Stimulated activated CD8-positive, alpha-beta memory T cell treated with anti-CD3 and anti-CD28 coated beads, Interleukin-7, amount 100 ng/mL, for 48 hours (primary cell): ENCODE measurements around the gene PIMREG.

Experiments used
- DNase-seq, 2 donors: peaks; one replicate each; pipeline ENCODE4 v3.0.0-alpha.2; 2020; ENCODE audit warnings: low read depth in 1 of 2; ENCODE audit errors: extremely low read depth in 1 of 2

PIMREG gene

DNA sequence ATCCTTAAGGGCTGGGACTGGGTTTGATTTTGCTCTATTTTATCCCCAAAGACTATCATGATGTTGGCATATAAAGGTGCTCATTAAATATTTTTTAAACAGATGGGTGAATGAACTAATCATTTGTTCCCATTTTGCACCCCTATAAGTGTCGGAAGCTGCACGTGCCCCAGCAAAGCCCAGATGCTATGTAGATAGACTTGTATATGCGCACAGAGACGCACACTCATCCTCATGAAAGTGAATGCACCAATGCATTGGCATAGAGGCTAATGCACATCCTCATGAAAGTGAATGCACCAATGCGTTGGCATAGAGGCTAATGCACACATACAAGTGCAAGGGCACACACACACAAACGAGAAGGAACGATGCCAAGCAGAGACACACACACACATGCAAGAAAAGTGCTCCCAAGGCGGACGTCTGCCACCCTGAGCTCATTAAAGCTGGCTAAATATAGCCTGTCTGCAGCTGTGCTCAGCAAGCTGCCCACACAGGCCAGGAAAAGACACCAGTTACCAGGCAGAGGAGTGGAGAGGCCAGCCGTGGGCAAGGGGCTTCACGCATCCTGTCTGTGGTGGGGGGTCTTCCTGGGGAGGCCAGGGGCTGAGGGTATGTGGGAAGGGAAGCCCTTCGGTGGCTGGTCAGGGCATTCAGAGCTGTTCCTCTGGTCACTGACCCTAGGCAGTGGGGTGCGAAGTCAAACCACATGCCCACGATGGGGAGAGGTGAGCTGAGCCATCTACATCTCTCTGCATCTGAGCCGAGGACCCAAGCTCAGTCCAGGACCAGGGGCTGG, 52.6 kb downstream of the PIMREG start:
- DNase-seq: no peak

DNA sequence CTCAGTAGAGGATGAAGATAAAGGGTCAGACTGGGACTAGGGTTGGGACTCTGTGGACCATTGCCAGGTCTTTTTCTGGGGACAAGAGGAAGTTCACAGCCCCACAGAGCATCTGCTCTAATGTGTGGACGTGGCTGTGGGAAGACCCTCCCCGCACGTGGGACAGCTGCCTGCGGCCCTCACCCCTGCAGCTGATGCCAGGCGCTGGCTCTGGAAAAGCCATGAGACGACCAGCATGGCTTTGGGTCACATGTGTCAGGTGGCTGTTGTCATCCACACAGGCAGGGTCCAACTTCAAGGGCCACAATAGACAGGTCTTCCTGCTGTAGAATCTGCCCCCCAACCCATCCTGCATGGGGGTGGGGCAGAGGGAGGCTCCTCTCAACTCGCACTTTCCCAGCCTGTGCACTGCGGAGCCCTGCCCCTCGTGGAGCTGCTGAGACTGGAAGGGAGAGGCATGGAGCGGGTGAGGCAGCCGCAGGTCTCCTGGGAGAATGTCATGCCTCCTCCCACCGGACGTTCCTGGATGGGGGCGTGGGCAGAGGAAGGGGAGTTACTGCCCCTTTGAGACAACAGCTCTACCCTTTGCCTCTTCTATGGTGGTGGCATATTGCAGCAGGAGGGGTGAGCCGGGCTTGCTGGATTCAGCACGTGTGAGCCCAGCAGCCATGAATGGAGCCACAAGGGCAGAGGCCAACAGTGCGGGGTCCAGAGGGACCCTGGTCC, 53.4 kb downstream of the PIMREG start:
- no peak for DNase-seq

DNA sequence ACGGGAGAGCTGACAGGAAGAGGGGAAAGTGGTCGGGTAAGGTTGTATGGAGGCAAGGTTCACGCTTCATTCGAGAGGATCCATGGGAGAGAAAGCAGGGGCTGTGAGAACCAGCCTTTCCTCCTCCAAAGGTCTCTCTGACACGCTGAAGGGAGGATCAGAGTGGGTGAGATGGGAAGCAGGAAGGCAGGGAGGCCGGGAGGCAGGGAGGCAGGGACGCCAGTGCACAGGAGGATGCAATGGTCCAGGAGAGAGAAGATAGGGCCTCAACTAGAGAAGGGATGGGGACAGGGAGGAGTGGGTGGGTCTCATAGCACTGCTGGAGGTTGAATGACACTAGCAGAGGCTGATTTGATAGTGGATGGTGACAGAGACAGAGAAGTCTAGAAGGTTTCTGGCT, 54.1 kb downstream of the PIMREG start:
- DNase-seq: no peak

DNA sequence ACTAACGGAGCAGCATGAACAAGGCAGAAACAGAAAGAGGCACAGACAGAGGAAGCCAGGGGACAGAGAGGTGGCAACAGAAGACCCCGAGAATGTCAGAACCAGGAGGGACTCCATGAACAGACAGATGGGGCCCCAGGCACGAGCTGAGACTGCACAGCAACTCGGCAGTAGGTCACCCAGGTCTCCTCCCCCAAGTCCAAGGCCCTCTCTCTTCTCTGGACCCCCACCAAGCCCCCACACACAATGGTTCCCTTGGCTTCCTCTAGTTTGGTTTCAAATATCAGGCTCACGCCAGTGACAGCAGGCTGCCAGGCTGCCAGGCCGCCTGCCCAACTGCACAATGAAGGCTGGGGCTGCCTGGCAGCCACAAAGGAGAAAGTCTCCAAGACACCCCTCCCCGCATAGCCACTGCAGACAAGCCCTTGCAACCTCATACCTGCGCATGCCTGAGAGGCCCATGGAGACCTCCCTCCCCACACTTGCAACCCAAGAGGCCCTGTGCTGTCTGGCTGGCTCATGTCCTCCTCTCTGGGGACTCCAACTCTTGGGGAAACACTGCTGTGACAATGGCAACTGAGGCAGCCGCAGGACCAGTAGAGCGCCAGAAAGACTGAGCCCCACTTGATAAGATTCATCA, 54.8 kb downstream of the PIMREG start:
- DNase-seq: no peak
